Measurements from ENCODE around the gene MROH9.

DNA sequence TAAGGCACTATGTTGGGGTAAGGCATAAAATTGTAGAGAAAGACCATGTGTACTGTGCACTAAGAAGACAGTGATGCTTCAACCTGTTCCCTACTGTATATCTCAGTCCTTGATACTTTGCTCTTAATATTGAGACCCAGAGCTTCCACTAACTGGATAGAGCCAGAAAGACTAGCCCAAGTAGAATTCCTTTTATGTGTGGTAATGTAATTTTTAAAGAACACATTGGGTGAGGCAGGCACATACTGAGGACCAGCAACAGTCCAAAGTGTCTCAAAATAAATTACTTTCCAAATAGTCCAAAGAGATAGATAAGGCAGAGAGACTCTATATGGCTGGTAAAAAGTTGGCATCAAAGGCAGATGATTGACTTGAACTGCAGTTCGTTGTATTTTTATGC lies 31.4 kb upstream of the MROH9 start:
- TF ChIP-seq, protein P1, sequence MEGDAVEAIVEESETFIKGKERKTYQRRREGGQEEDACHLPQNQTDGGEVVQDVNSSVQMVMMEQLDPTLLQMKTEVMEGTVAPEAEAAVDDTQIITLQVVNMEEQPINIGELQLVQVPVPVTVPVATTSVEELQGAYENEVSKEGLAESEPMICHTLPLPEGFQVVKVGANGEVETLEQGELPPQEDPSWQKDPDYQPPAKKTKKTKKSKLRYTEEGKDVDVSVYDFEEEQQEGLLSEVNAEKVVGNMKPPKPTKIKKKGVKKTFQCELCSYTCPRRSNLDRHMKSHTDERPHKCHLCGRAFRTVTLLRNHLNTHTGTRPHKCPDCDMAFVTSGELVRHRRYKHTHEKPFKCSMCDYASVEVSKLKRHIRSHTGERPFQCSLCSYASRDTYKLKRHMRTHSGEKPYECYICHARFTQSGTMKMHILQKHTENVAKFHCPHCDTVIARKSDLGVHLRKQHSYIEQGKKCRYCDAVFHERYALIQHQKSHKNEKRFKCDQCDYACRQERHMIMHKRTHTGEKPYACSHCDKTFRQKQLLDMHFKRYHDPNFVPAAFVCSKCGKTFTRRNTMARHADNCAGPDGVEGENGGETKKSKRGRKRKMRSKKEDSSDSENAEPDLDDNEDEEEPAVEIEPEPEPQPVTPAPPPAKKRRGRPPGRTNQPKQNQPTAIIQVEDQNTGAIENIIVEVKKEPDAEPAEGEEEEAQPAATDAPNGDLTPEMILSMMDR (IDR thresholded peaks at IDR 0.05; ENCODE audit: low read depth, low read length) = no peak
- no peak for TF ChIP-seq POLR2A (IDR thresholded peaks at IDR 0.05; ENCODE audit: extremely low read depth, insufficient read length)
- TF ChIP-seq, protein P2, sequence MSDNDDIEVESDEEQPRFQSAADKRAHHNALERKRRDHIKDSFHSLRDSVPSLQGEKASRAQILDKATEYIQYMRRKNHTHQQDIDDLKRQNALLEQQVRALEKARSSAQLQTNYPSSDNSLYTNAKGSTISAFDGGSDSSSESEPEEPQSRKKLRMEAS (IDR thresholded peaks at IDR 0.05; ENCODE audit: low read depth, low read length) = no peak
